OCI-M1 (cell line): ENCODE results near the gene GRAP2.
A peak's percentile ranks its signal among the peaks of the same experiment; 100 is the strongest.

Source experiments
- DNase-seq: peaks from one replicate; lab custom pipeline; 2025; lab: John Stamatoyannopoulos, UW

Gene GRAP2

DNA sequence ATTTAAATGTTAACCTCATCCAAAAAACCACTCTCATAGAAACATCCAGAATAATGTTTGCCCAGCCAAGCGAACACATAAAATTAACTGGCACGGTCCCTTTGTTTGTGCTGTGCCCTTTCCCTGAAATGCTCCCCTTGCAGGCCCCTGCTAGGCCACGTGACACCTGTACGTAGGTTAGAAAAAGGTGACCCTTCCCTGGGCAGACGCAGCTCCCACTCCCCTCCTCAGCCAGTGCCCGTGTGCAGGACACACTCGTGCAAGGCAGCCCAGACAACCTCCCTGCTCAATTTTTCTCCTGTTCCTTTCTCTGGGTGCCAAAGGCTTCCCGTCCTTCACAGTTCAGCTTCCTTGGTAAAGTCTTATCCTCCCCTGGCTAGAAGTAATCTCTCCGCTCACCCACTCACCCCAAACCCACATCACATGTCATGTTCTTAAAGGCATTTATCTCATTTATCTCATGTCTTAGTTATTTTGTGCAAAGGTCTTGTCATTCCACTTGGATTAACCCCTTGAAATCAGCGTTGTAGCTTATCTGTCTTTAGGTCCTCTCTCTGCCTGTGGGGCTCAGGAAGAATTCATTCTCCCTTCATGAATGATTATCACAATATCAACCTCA lies 114.6 kb downstream of the GRAP2 start:
- DNase-seq: peak; percentile 34

DNA sequence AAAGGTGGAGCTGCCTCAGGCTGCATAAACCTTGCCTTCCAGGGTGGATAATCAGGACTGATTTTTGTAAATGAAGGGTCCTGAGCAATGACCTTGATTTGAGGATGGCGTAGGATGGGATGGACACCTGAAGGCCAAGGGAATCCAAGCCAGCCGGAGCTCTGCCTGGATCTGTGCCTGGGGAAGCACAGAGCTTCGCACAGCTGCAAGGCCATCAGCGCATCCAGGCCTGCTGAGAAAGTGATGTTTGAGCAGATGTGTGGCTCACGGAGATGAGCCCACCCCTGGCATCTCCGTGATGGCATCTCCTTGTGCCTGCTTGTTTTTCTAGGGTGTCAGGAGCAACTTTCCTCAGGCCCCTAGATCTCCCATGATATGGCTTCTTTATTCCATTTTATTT lies 117.2 kb downstream of the GRAP2 start:
- DNase-seq: no peak

DNA sequence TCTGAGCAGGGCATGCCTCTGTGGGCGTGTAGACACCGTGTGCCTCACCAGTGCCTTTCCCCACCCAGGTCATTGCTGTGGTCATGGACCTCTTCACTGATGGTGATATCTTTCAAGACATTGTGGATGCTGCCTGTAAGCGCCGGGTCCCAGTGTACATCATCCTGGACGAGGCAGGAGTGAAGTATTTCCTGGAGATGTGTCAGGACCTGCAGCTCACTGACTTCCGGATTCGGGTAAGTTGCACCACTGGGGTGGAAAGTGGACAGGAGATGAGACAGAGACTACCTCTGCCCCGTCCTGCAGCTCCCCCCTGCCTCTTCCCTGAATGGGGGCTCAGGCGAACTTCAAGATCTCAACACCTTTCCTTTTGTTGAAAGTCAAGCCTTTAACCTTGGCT lies 118.2 kb downstream of the GRAP2 start:
- no peak for DNase-seq

DNA sequence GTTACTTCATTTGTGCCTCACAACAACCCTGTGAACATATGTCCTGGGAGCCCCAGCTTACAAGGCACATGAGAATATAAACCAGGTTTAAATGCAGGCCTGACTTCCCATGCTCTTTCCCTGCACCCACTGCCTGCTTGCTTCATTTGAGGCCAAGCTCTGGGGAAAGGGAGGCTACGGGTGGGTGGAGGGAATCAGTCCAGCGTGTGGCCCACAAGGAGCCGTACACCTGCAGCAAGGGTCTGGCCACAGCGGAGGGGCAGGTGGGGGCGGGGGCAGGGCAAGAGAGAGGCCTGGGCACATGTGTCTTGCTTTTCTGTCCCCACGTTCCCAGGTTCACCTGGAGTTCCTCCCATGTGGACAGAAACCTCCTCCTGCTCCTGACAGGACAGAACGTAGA lies 120.1 kb downstream of the GRAP2 start:
- DNase-seq: no peak

- DNase-seq: no peak
Measured at GRCh38 chr22:40021401-40022000, 120.6 kb downstream of the GRAP2 start.

- DNase-seq: no peak
Measured at GRCh38 chr22:40022536-40023240, 121.8 kb downstream of the GRAP2 start.
